Tibial artery (tissue), 4 donors: ENCODE measurements around the gene RNF126.

Experiments
- DNase-seq, 2 donors: peaks; one replicate each; pipeline ENCODE4 v3.0.0-alpha.2; 2019
- H3K27ac ChIP-seq, 2 donors: fragments of 200-600 bp; sonication (generic) in 1 of 2; 1 replicate in 1 of 2; 2 replicates in 1 of 2; pipeline ENCODE4 v1.5.1; 2018 to 2019; ENCODE audit warnings: mild to moderate bottlenecking in 1 of 2
- H3K27me3 ChIP-seq, 2 donors: fragments of 200-600 bp; sonication (generic) in 1 of 2; one replicate each; pipeline versions ENCODE4 v1.5.1 to v1.6.0; 2016 to 2019
- H3K36me3 ChIP-seq, 3 donors: fragments of 200-600 bp; sonication (generic) in 2 of 3; one replicate each; pipeline ENCODE4 v1.5.1; 2016 to 2019; ENCODE audit warnings: mild to moderate bottlenecking in 2 of 3
- H3K4me1 ChIP-seq, 4 donors: fragments of 200-600 bp; sonication (generic) in 2 of 4; 1 replicate in 3 of 4; 2 replicates in 1 of 4; pipeline ENCODE4 v1.5.1; 2016 to 2019
- H3K4me3 ChIP-seq, 2 donors: fragments of 200-600 bp; sonication (generic) in 1 of 2; 1 replicate in 1 of 2; 2 replicates in 1 of 2; pipeline ENCODE4 v1.5.1; 2018 to 2019; ENCODE audit warnings: mild to moderate bottlenecking in 2 of 2
- H3K9me3 ChIP-seq, 3 donors: fragments of 200-600 bp; sonication (generic) in 1 of 3; one replicate each; pipeline ENCODE4 v1.5.1; 2016 to 2019
- CTCF ChIP-seq, 2 experiments: fragments of 200-600 bp in 1 of 2; fragments of 450-650 bp in 1 of 2; IDR thresholded peaks; one replicate each; pipeline ENCODE4 v1.5.1; 2017 to 2019; ENCODE audit warnings: antibody characterized with exemption in 2 of 2, mild to moderate bottlenecking in 1 of 2, moderate library complexity in 1 of 2
- intact Hi-C: fragments of 100-400 bp; cut with DNase I; formaldehyde crosslinking; loops from one replicate; pipeline ENCODE4 v1.15.0; 2023; ENCODE audit warnings: low total_unique reads

RNF126 gene

DNA sequence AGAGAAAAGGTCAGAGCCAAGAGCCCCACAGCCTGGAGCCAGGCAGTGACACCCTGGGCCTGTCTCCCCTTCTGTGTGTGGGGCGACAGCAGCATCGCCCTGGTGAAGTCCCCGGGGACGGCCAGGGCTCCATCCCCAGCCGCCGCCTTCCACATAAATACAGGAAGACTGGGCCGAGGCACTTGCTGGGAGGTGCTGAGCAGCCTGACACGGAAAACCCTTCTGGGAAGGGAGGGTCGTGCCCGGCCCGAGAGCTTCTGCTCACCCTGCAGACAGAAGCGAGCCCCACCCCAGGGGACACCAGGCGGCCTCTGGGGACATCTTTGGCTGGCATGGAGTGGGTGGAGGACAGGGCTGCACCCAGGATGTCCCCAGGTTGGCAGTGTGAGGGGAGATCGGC lies 18.2 kb downstream of the RNF126 start:
- Histone ChIP-seq H3K4me1 (peaks cover 0 to 10% (median 5%) of the 10 kb centered on the region in 4 donors), H3K4me3 (no peak overlapping the region), H3K36me3 (peaks cover 31 to 53% (median 46%) of the 10 kb centered on the region in 3 donors), H3K9me3 (no peaks in the 10 kb centered on the region), H3K27me3 (no peaks in the 10 kb centered on the region), H3K27ac (no peak overlapping the region)
- DNase-seq: no peak
- intact Hi-C loops: no loop called here
- no peak for TF ChIP-seq CTCF (IDR thresholded peaks at IDR 0.05)

DNA sequence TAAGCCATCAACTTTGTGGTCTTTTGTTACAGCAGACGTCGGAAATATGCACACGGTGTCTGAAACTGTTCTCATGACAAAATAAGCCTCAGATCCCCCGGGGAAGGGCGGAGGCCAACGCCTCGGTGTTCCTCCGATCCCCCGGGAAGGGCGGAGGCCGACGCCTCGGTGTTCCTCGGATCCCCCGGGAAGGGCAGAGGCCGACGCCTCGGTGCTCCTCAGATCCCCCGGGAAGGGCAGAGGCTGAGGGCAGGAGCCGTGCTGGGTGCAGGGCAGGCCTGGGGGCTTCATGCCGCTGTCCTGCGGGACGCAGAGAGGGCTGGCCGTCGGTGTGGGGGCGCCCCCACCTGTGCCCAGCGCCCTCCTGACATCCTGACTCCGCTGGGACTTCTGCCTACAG lies 18.7 kb downstream of the RNF126 start:
- intact Hi-C loops: no loop called here
- no peaks in the 10 kb centered on the region for H3K9me3 ChIP-seq
- H3K4me1 ChIP-seq: peaks cover 0 to 11% (median 5%) of the 10 kb centered on the region in 4 donors
- H3K4me3 ChIP-seq: no peak overlapping the region
- no peak for TF ChIP-seq CTCF (IDR thresholded peaks at IDR 0.05)
- DNase-seq: no peak
- H3K36me3 ChIP-seq: peaks cover 28 to 49% (median 41%) of the 10 kb centered on the region in 3 donors
- H3K27me3 ChIP-seq: no peaks in the 10 kb centered on the region
- H3K27ac ChIP-seq: no peak overlapping the region

DNA sequence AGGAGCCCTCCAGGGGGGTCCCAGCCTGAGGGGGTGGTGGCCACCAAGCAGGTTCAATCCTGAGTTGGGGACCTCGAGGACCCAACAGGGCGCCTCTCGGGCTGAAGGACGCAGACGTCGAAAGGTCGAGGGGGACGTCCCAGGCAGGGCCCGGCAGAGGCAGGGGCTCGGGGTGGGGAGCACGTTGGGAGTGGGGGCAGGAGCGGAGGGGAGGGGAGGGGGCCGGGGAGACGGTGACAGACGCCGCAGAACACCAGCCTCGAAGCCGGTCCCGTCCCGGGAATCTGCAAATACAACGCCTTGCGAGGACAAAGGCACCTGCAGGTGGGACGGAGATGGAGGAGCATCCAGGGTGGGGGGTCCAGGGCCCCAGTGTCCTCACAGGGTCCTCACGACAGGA lies 19.3 kb downstream of the RNF126 start:
- Histone ChIP-seq H3K4me1 (peaks cover 0 to 17% (median 10%) of the 10 kb centered on the region in 4 donors), H3K27me3 (no peaks in the 10 kb centered on the region), H3K27ac (no peak overlapping the region), H3K9me3 (no peaks in the 10 kb centered on the region), H3K36me3 (peaks cover 22 to 42% (median 35%) of the 10 kb centered on the region in 3 donors), H3K4me3 (no peak overlapping the region)
- no peak for DNase-seq
- intact Hi-C loops: no loop called here
- TF ChIP-seq CTCF (IDR thresholded peaks at IDR 0.05): no peak

- Histone ChIP-seq H3K4me3 (no peak overlapping the region), H3K27me3 (no peaks in the 10 kb centered on the region), H3K4me1 (peaks cover 0 to 21% (median 12%) of the 10 kb centered on the region in 4 donors), H3K36me3 (peaks cover 16 to 35% (median 28%) of the 10 kb centered on the region in 3 donors), H3K9me3 (no peaks in the 10 kb centered on the region), H3K27ac (no peak overlapping the region)
- intact Hi-C loops: no loop called here
- DNase-seq: no peak
- no peak for TF ChIP-seq CTCF (IDR thresholded peaks at IDR 0.05)
Measured at GRCh38 chr19:642767-643727, 20.0 kb downstream of the RNF126 start.

DNA sequence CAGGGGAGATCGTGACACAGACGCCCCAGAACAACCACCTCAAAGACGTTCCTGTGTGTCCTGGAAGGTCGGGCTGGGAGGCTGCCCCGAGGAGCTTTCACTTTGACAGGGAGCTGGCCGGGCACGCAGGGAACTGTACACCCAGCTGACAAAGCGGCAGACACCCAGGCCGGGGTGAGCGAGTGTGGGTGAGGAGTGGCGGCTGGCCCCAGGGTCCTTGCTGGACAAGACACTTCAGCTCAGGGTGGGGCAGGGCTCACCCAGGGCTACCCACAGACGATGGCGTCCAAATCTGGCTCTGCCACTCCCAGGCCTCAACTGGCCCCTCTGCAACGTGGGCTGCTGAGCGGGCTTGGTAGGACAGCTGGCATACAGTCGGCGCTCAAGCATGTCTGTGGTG lies 21.3 kb downstream of the RNF126 start:
- no peak for DNase-seq
- Histone ChIP-seq H3K9me3 (no peaks in the 10 kb centered on the region), H3K4me1 (peaks cover 0 to 21% (median 12%) of the 10 kb centered on the region in 4 donors), H3K27ac (no peak overlapping the region), H3K36me3 (peaks cover 3 to 22% (median 15%) of the 10 kb centered on the region in 3 donors), H3K4me3 (no peak overlapping the region), H3K27me3 (no peaks in the 10 kb centered on the region)
- no peak for TF ChIP-seq CTCF (IDR thresholded peaks at IDR 0.05)
- intact Hi-C loops: no loop called here
